ELF-1 (cell line): Measurements from ENCODE around the gene JPT1.
A peak's percentile ranks its signal among the peaks of the same experiment; 100 is the strongest.
"Not testable (repeated sequence)": the region's sequence is repeated elsewhere in the genome, so short reads cannot be mapped to it uniquely, and the experiment has no call there.

Experiments used
- DNase-seq: peaks from one replicate; pipeline ENCODE4 v3.0.0-alpha.2; 2016; ENCODE audit warnings: low read depth, low spot score

Gene JPT1

GRCh38 chr17:75158480-75158879 lies 4.2 kb upstream of the JPT1 start:
- DNase-seq: not testable (repeated sequence)

GRCh38 chr17:75155191-75155601 lies 884 bp upstream of the JPT1 start:
- peak; percentile 74 for DNase-seq

GRCh38 chr17:75153780-75154194 lies 525 bp downstream of the JPT1 start:
- peak; percentile 64 for DNase-seq

GRCh38 chr17:75152922-75153779 lies 1.2 kb downstream of the JPT1 start:
- DNase-seq: peak; percentile 55

- no peak for DNase-seq
Observed at GRCh38 chr17:75152523-75152921, 1.8 kb downstream of the JPT1 start.

- DNase-seq: peak; percentile 28
Observed at GRCh38 chr17:75151930-75152329, 2.4 kb downstream of the JPT1 start.

GRCh38 chr17:75147878-75148546 lies 6.3 kb downstream of the JPT1 start:
- DNase-seq: no peak

- no peak for DNase-seq
Observed at GRCh38 chr17:75146592-75146991, 7.7 kb downstream of the JPT1 start.

GRCh38 chr17:75144816-75145512 lies 9.3 kb downstream of the JPT1 start:
- DNase-seq: no peak

- peak; percentile 12 for DNase-seq
Observed at GRCh38 chr17:75142236-75142971, 11.9 kb downstream of the JPT1 start.

GRCh38 chr17:75138519-75138918 lies 15.8 kb downstream of the JPT1 start:
- no peak for DNase-seq

GRCh38 chr17:75137762-75138161 lies 16.6 kb downstream of the JPT1 start:
- DNase-seq: not testable (repeated sequence)

GRCh38 chr17:75135946-75136345 lies 18.4 kb downstream of the JPT1 start:
- DNase-seq: no peak

- DNase-seq: no peak
Observed at GRCh38 chr17:75135452-75135851, 18.9 kb downstream of the JPT1 start.

- DNase-seq: peak; percentile 23
Observed at GRCh38 chr17:75133607-75134347, 20.5 kb downstream of the JPT1 start.

- no peak for DNase-seq
Observed at GRCh38 chr17:75133001-75133400, 21.3 kb downstream of the JPT1 start.

- DNase-seq: not testable (repeated sequence)
Observed at GRCh38 chr17:75132018-75133000, 22.0 kb downstream of the JPT1 start.

GRCh38 chr17:75131278-75132017 lies 22.9 kb downstream of the JPT1 start, which contains the start of gene NT5C:
NT5C (minus strand) TSS chr17:75131742; CDS start chr17:75131707, 35 bp downstream.
- DNase-seq: peak; percentile 89
